ENCODE measurements around the gene FKBP10. TPM values are rescaled to one million over a fixed set of nuclear protein-coding genes. Genes with fewer than 3 reads are reported as not detected.

The FKBP10 gene
- polyA plus RNA-seq, 1 experiment = 487 TPM

GRCh38 chr17:41782142-41782541 is 30.7 kb upstream of the FKBP10 start:
- DNase-seq (ENCODE audit: low read depth, low spot score) = no peak
- CTCF ChIA-PET = interaction anchor here (2.8 kb wide), 1 partner anchor 19 kb away, joined by 13 read pairs; no protein-coding TSS in a partner anchor

DNA sequence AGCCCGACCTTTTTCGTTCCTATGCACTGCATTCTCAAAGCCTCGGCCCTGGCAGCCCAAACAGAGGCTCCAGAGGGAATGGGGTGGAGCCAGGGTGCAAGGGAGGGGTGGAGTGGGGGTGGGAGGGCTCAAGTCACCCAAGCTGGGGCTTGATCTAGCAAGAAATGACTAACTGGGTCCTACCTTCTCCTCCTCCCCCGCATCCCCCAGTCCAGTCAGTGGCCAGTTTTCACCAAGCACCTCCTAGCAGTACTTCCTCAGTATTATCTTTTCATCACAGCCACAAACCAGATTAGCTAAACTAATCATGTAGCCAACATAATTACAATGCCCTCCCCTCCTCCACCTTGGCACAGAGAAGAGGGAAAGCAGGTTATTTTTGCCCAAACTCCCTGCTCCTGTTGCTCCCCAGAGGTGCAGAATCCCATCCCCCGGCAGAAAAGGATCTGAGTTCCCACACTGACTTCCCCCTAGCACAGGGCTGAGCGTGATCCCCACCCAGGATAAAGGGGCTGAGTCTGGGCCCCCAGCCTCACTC is 28.5 kb upstream of the FKBP10 start:
- peaks cover 1% of the 10 kb centered on the region for H3K27me3 ChIP-seq (ENCODE audit: control insufficient read depth, insufficient read depth, low read length)
- no peak overlapping the region for H3K27ac ChIP-seq (ENCODE audit: low read depth, low read length)
- peak overlapping the region; percentile 78 for H3K4me3 ChIP-seq (ENCODE audit: low read depth, low read length)
- no peaks in the 10 kb centered on the region; the same call in 1 of the 2 replicates for H3K9me3 ChIP-seq (ENCODE audit: control insufficient read depth, insufficient read depth, low read length)
- no peak for TF ChIP-seq CTCF (IDR thresholded peaks at IDR 0.05; ENCODE audit: low read depth, low read length)
- ChIA-PET POLR2A (no interaction called here), CTCF (interaction anchor here (1.4 to 2.5 kb wide), 2 partner anchors 11 to 17 kb away, joined by 4 to 13 read pairs; no protein-coding TSS in a partner anchor)
- no peak for DNase-seq (ENCODE audit: low read depth, low spot score)

More at GRCh38 chr17:41782142-41782541, 30.7 kb upstream of the FKBP10 start:
- H3K9me3 ChIP-seq (ENCODE audit: control insufficient read depth, insufficient read depth, low read length) = no peaks in the 10 kb centered on the region; the same call in 1 of the 2 replicates
- H3K27me3 ChIP-seq (ENCODE audit: control insufficient read depth, insufficient read depth, low read length) = no peaks in the 10 kb centered on the region
- POLR2A ChIA-PET = no interaction called here
- TF ChIP-seq CTCF (IDR thresholded peaks at IDR 0.05; ENCODE audit: low read depth, low read length) = no peak
- H3K4me3 ChIP-seq (ENCODE audit: low read depth, low read length) = no peak overlapping the region
- H3K27ac ChIP-seq (ENCODE audit: low read depth, low read length) = no peak overlapping the region

- no peak for DNase-seq (ENCODE audit: low read depth, low spot score)
- no peak for TF ChIP-seq CTCF (IDR thresholded peaks at IDR 0.05; ENCODE audit: low read depth, low read length)
- Histone ChIP-seq H3K27ac (ENCODE audit: low read depth, low read length) (no peak overlapping the region), H3K9me3 (ENCODE audit: control insufficient read depth, insufficient read depth, low read length) (no peaks in the 10 kb centered on the region; the same call in 1 of the 2 replicates), H3K27me3 (ENCODE audit: control insufficient read depth, insufficient read depth, low read length) (peaks cover 3% of the 10 kb centered on the region), H3K4me3 (ENCODE audit: low read depth, low read length) (peak overlapping the region; percentile 78)
- CTCF ChIA-PET = interaction anchor here (0.5 to 2.5 kb wide), 6 partner anchors 8 to 156 kb away, joined by 3 to 16 read pairs (median 10); no protein-coding TSS in a partner anchor
- POLR2A ChIA-PET = interaction anchor here (1.8 to 1.9 kb wide), 2 partner anchors 7 to 15 kb away, joined by 17 to 27 read pairs; no protein-coding TSS in a partner anchor
These were observed 27.5 kb upstream of the FKBP10 start for GRCh38 chr17:41785091-41785858.

- peaks cover 3% of the 10 kb centered on the region for H3K27me3 ChIP-seq (ENCODE audit: control insufficient read depth, insufficient read depth, low read length)
- CTCF ChIA-PET = interaction anchor here (1.4 to 2.5 kb wide), 6 partner anchors 9 to 90 kb away, joined by 4 to 16 read pairs (median 10); no protein-coding TSS in a partner anchor
- no peaks in the 10 kb centered on the region; the same call in 1 of the 2 replicates for H3K9me3 ChIP-seq (ENCODE audit: control insufficient read depth, insufficient read depth, low read length)
These were observed 27.0 kb upstream of the FKBP10 start for GRCh38 chr17:41785859-41786226.

More at GRCh38 chr17:41785859-41786226, 27.0 kb upstream of the FKBP10 start:
- POLR2A ChIA-PET = interaction anchor here (0.6 to 1.9 kb wide), 5 partner anchors 8 to 97 kb away, joined by 3 to 27 read pairs (median 8); partner anchors contain the start of genes EIF1 and FKBP10
- no peak for DNase-seq (ENCODE audit: low read depth, low spot score)
- H3K27ac ChIP-seq (ENCODE audit: low read depth, low read length) = no peak overlapping the region
- TF ChIP-seq CTCF (IDR thresholded peaks at IDR 0.05; ENCODE audit: low read depth, low read length) = no peak
- peak overlapping the region; percentile 78 for H3K4me3 ChIP-seq (ENCODE audit: low read depth, low read length)
